HL-60/S4 treated with retinoic acid at 250 ng/mL for 4 days and 3 days (cell line): ENCODE data around the gene MISP.
"Not testable (repeated sequence)": the region's sequence is repeated elsewhere in the genome, so short reads cannot be mapped to it uniquely, and the experiment has no call there.

ENCODE experiments used
- in situ Hi-C: fragments of 300-500 bp; cut with MboI; formaldehyde crosslinking; loops from 2 replicates; pipeline ENCODE4 v1.7.0; 2022; ENCODE audit warnings: low sequenced_read_pairs

MISP gene

GRCh38 chr19:745138-745537 is 5.8 kb upstream of the MISP start:
- in situ Hi-C loops, result not testable (repeated sequence)

GRCh38 chr19:746208-746819 is 4.6 kb upstream of the MISP start:
- in situ Hi-C loops, result no loop called here

GRCh38 chr19:746956-747355 is 4.0 kb upstream of the MISP start:
- in situ Hi-C loops, result no loop called here

GRCh38 chr19:747432-748273 is 3.3 kb upstream of the MISP start:
- in situ Hi-C loops, result no loop called here

GRCh38 chr19:748274-748598 is 2.7 kb upstream of the MISP start:
- in situ Hi-C loops, result no loop called here

- in situ Hi-C loops, result no loop called here
Observed at GRCh38 chr19:749811-750210, 1.1 kb upstream of the MISP start.

- in situ Hi-C loops, result no loop called here
Observed at GRCh38 chr19:751501-752341, 809 bp downstream of the MISP start.

- in situ Hi-C loops, result no loop called here
Observed at GRCh38 chr19:752652-753517, 2.0 kb downstream of the MISP start.

GRCh38 chr19:754530-754929 is 3.6 kb downstream of the MISP start:
- in situ Hi-C loops, result no loop called here

- in situ Hi-C loops, result no loop called here
Observed at GRCh38 chr19:755063-755462, 4.2 kb downstream of the MISP start.

GRCh38 chr19:756236-756635 is 5.3 kb downstream of the MISP start:
- in situ Hi-C loops, result no loop called here

- in situ Hi-C loops, result no loop called here
Observed at GRCh38 chr19:756821-757688, 6.1 kb downstream of the MISP start.

GRCh38 chr19:757811-758668 is 7.1 kb downstream of the MISP start:
- in situ Hi-C loops, result no loop called here

- in situ Hi-C loops, result loop anchor here (10.0 kb wide), 1 partner anchor 222 kb away; the partner anchor contains the start of gene WDR18
Observed at GRCh38 chr19:763181-763580, 12.3 kb downstream of the MISP start.

GRCh38 chr19:763869-764268 is 13.0 kb downstream of the MISP start:
- in situ Hi-C loops, result loop anchor here (10.0 kb wide), 1 partner anchor 221 kb away; the partner anchor contains the start of gene WDR18

- in situ Hi-C loops, result loop anchor here (10.0 kb wide), 1 partner anchor 220 kb away; the partner anchor contains the start of gene WDR18
Observed at GRCh38 chr19:764301-764700, 13.4 kb downstream of the MISP start.

- in situ Hi-C loops, result loop anchor here (10.0 kb wide), 1 partner anchor 220 kb away; the partner anchor contains the start of gene WDR18
Observed at GRCh38 chr19:765179-765738, 14.3 kb downstream of the MISP start.

- in situ Hi-C loops, result loop anchor here (10.0 kb wide), 1 partner anchor 216 kb away; the partner anchor contains the start of gene WDR18
Observed at GRCh38 chr19:768424-768823, 17.5 kb downstream of the MISP start.
